Stimulated activated naive CD8-positive, alpha-beta T cell treated with anti-CD3 and anti-CD28 coated beads, Interleukin-15, amount 100 ng/mL, for 72 hours (primary cell): ENCODE results near the gene CHRND.

Experiments used
- ATAC-seq: fragments of 150-1000 bp; cut with Tn5 transposase; 2 replicates; pipeline ENCODE4 v1.10.0; 2021; ENCODE audit warnings: mild to moderate bottlenecking, moderate library complexity
- DNase-seq, 2 donors: peaks; one replicate each; pipeline ENCODE4 v3.0.0; 2021 to 2022
- H3K27ac Mint-ChIP-seq, 2 donors: one replicate each; pipeline ENCODE4 v1.8.0; 2022; ENCODE audit warnings: mild to moderate bottlenecking in 2 of 2, mixed read lengths in 2 of 2, moderate library complexity in 2 of 2
- H3K27me3 Mint-ChIP-seq: one replicate; pipeline ENCODE4 v1.8.0; 2022; ENCODE audit warnings: mixed read lengths
- H3K4me1 Mint-ChIP-seq: one replicate; pipeline ENCODE4 v1.8.0; 2022; ENCODE audit warnings: mild to moderate bottlenecking, mixed read lengths
- H3K4me3 Mint-ChIP-seq, 2 donors: one replicate each; pipeline ENCODE4 v1.8.0; 2022; ENCODE audit warnings: mild to moderate bottlenecking in 2 of 2, mixed read lengths in 2 of 2, moderate library complexity in 1 of 2
- H3K9me3 Mint-ChIP-seq, 2 donors: one replicate each; pipeline ENCODE4 v1.8.0; 2022; ENCODE audit warnings: mixed read lengths in 2 of 2

The CHRND gene

DNA sequence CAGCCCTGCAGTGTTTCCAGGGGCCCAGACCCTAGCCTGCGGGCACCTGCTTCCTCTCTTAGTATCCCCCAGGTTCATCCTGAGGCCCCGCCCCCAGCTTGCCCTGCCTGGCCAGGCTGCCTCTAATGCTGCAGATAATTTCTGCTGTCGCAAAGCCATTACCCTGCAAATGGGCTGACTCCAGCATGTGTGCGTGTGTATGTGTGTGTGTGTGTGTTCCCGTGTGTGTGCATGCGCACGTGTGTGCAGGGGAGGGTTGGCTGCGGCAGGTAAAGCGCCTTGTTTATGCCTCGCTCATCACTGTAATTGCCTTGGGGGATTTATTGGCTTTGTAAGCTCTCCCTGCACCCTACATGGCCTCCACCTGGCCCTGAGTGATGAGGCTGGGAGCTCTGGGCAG lies 13.4 kb upstream of the CHRND start:
- DNase-seq = no peak
- no peaks in the 10 kb centered on the region for H3K4me1 Mint-ChIP-seq
- H3K27me3 Mint-ChIP-seq = peaks cover 18% of the 10 kb centered on the region
- ATAC-seq = no peak
- no peak overlapping the region for H3K4me3 Mint-ChIP-seq
- no peaks in the 10 kb centered on the region for H3K9me3 Mint-ChIP-seq
- no peak overlapping the region for H3K27ac Mint-ChIP-seq

DNA sequence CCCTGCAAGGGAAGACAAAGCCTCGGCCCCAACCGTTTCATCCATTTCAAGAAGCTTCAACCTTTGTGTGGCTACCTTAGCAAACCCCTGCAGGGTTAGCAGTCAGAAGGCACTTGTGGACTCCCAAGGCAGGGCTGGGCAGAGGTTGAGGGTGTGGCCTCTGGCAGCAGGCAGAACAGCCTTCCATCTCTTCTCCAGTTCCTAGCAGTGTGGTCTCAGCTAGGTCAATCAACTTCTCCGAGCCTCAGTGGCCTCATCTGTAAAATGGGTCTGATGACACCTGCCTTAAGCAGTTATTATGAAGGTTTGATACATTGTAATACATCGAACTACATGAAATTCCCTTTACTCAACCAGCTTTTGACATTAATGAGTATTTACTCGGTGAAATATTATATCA lies 12.6 kb upstream of the CHRND start:
- no peak for ATAC-seq
- Mint-ChIP-seq H3K27ac (no peak overlapping the region), H3K4me3 (no peak overlapping the region), H3K27me3 (peaks cover 22% of the 10 kb centered on the region), H3K9me3 (no peaks in the 10 kb centered on the region), H3K4me1 (no peaks in the 10 kb centered on the region)
- no peak for DNase-seq

DNA sequence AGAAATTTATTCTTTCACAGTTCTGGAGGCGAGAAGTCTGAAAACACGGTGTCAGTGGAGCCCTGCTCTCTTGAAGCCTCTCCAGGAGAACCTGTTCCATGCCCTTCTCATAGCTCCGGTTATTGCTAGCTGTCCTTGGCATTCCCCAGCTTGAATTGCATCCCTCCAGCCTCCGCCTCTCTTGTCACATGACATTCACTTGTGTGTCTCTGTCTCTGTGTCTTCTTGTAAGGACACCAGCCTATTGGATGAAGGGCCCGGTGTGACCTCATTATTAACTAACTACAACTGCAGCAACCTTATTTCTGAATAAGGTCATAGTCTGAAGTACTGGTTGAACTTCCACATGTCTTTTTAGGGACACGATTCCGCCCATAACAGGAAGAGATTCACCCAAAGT lies 10.3 kb upstream of the CHRND start:
- DNase-seq (no peak), ATAC-seq (no peak)
- H3K4me1 Mint-ChIP-seq = no peaks in the 10 kb centered on the region
- no peaks in the 10 kb centered on the region for H3K9me3 Mint-ChIP-seq
- H3K27me3 Mint-ChIP-seq = peaks cover 37% of the 10 kb centered on the region
- no peak overlapping the region for H3K27ac Mint-ChIP-seq
- H3K4me3 Mint-ChIP-seq = no peak overlapping the region

DNA sequence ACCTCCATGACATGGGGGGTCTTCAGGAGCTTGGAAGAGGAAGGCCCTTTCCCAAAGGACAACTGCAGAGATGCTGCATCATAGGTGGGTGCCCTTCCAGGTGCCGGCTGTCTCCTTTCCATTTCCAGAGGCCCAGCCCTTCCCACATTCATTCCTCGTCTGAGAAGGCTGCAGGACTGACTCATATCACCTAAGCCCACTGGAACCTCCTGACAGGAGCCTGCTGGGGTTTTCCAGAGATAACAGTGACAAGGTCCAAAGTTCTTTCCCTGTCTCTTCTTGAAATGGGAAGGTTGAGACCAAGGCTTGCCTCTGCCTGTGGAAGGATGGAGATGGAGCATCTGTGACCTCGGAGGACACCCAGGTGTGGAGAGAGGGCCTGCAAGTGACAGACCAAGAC lies 9.4 kb upstream of the CHRND start:
- Mint-ChIP-seq H3K27me3 (peaks cover 46% of the 10 kb centered on the region), H3K4me1 (peaks cover 4% of the 10 kb centered on the region), H3K4me3 (no peak overlapping the region), H3K27ac (no peak overlapping the region), H3K9me3 (no peaks in the 10 kb centered on the region)
- ATAC-seq = no peak
- DNase-seq = no peak

DNA sequence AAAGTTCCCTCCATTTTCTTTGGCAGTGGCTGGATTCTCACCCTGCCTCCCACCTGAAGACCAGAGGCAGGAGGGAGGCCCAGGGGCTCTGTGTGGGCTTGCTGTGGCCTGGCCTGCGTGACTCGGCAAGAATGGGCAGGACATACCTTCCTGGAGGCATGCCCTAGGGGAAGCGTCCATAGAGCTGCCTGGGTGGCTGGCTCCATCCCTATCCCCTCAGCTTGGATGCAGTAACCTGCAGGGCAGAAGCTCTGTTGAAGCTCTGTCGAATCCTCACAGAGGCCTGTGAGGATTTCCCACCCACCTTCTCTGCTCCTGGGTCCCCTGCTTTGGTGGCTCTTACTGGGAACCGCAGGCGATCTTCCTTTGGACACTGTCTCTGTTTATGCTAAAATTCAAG lies 7.1 kb upstream of the CHRND start:
- Mint-ChIP-seq H3K27me3 (peaks cover 64% of the 10 kb centered on the region), H3K4me1 (peaks cover 18% of the 10 kb centered on the region), H3K9me3 (no peaks in the 10 kb centered on the region), H3K4me3 (no peak overlapping the region), H3K27ac (no peak overlapping the region)
- ATAC-seq (no peak), DNase-seq (no peak)

DNA sequence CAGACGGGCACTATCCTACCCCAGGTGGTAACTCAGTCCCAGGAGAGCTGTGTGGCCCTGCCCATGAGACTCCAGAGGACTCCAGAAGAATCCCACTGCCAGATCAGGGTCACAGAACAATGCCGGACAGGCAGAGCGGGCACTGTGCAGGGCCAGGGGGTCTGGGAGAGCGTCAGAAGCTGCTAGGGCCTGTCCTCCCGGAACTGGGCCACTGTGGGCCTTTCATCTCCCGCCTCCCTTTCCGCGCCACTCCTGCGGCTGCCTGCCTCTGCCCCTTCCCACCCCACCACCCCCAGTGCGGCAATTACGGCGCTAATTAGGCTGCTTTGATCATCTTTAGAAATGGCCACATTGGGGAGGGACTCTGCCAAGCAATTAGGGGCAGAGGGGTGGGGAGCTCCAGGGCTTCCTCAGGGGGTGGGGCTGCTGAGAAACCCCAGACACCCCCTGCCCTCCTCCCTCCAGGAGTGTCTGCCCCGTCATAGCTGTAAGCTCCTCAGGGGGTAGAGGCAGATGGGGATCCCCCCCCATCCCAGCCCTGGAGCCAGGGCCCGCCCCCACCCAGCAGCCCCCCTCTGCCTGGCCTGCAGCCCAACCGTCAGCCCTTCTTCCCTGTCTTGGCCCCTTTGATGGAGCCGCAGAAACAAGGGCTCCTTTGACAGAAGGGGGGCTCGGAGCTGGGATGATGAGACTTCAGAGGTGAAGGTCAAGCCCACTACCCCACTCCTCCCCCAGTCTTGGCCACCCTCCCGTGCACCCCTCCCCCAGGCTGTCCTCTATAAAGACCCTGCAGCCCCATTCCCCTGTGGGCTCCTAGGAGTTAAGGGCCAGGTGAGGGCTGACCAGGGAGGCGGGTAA lies 6.2 kb upstream of the CHRND start, which contains the start of gene PRSS56:
PRSS56 (plus strand) TSS at position 808 of the 858 bp plus-strand sequence. CDS start 211 bp downstream, outside the sequence.
- Mint-ChIP-seq H3K27me3 (peaks cover 74% of the 10 kb centered on the region), H3K4me1 (peaks cover 25% of the 10 kb centered on the region), H3K4me3 (no peak within 1 kb of the TSS), H3K27ac (no peak within 1 kb of the TSS), H3K9me3 (no peaks in the 10 kb centered on the region)
- DNase-seq (no peak), ATAC-seq (no peak)

DNA sequence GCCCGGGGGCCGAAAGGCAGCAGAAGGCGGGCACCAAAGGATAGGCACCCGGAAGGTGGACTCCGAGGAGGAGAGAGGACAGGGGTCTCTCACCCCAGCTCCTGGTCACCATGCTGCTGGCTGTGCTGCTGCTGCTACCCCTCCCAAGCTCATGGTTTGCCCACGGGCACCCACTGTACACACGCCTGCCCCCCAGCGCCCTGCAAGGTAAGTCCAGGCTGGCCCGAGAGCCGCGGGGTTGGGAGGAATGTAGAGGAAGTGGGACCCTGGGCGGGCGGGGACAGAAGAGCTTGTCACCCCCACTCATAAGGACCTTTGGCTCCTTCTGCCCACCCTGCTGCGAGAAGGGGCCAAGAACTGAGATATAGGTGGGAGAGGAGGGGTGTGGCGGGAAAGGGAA lies 5.5 kb upstream of the CHRND start:
- ATAC-seq (no peak), DNase-seq (no peak)
- Mint-ChIP-seq H3K4me3 (no peak overlapping the region), H3K27ac (no peak overlapping the region), H3K9me3 (no peaks in the 10 kb centered on the region), H3K4me1 (peaks cover 25% of the 10 kb centered on the region), H3K27me3 (peaks cover 77% of the 10 kb centered on the region)

DNA sequence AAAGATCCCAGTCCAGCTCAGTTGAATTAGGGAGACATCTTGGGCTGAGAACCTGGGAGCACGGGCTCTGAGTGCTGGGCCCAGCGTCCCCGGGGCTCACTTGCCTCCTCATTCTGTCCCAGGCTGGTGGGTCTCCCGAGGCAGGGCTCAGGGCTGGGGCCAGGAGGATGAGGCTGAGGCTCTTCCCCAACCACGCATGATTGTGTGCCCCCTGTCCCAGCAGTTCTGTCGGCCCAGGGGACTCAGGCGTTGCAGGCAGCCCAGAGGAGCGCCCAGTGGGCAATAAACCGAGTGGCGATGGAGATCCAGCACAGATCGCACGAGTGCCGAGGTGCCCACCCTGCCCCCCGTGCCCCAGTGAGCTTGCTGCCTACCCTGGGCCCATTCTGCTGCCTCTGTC lies 4.9 kb upstream of the CHRND start:
- no peak for ATAC-seq
- H3K9me3 Mint-ChIP-seq = no peaks in the 10 kb centered on the region
- no peak overlapping the region for H3K4me3 Mint-ChIP-seq
- no peak overlapping the region for H3K27ac Mint-ChIP-seq
- peaks cover 25% of the 10 kb centered on the region for H3K4me1 Mint-ChIP-seq
- DNase-seq = no peak
- peaks cover 80% of the 10 kb centered on the region for H3K27me3 Mint-ChIP-seq

DNA sequence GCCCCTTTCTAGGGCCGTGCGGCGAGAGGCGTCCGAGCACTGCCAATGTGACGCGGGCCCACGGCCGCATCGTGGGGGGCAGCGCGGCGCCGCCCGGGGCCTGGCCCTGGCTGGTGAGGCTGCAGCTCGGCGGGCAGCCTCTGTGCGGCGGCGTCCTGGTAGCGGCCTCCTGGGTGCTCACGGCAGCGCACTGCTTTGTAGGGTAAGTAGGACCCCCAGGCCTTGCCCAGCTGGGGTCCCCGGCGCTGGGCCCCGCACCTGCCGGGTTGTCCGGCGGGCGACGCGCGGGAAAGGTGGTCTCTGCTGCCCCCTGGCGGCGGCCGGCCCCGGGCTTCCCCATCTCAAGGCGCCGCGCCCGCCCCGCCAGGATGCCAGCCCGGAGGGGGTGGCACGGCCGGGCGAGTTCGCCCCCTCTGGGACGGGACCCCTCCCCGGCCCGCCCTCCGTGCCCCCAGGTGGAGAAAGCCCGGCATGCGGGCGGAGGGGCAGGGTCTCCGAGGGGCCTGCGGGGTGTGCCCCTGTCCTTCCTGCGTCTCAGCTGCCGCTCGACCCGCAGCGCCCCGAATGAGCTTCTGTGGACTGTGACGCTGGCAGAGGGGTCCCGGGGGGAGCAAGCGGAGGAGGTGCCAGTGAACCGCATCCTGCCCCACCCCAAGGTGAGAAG lies 3.9 kb upstream of the CHRND start:
- no peaks in the 10 kb centered on the region for H3K9me3 Mint-ChIP-seq
- H3K27ac Mint-ChIP-seq = no peak overlapping the region
- peaks cover 25% of the 10 kb centered on the region for H3K4me1 Mint-ChIP-seq
- peak; percentile 62 to 80 for DNase-seq
- peak; percentile 61 for ATAC-seq
- H3K4me3 Mint-ChIP-seq = peak overlapping the region; percentile 39 to 42
- H3K27me3 Mint-ChIP-seq = peaks cover 77% of the 10 kb centered on the region

DNA sequence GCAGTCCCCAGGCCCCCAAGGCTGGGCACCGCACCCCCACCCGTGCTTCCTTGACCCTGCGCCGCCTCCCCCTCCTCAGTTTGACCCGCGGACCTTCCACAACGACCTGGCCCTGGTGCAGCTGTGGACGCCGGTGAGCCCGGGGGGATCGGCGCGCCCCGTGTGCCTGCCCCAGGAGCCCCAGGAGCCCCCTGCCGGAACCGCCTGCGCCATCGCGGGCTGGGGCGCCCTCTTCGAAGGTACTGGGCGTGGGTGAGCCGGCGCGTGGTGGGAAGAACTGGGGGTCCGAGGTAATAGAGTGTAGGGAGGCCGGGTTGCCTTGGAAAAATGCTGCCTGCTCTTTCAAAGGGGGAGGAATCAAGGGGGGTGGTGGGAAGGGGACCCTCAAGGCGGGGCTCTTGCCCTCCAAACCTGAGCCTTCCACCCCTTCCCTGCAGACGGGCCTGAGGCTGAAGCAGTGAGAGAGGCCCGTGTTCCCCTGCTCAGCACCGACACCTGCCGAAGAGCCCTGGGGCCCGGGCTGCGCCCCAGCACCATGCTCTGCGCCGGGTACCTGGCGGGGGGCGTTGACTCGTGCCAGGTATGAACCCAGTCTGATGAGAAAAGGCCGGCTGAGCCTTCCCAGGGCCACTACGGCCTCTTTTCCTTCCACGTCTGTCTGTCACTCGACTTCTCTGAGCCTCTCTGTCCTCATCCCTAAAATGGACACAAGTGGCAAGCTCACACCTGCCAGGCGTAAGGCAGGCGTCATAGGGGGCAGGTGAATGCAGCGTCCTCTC lies 3.1 kb upstream of the CHRND start:
- DNase-seq (no peak), ATAC-seq (peak; percentile 2)
- Mint-ChIP-seq H3K4me3 (peak overlapping the region; percentile 39 to 42), H3K27me3 (peaks cover 74% of the 10 kb centered on the region), H3K27ac (no peak overlapping the region), H3K4me1 (peaks cover 25% of the 10 kb centered on the region), H3K9me3 (no peaks in the 10 kb centered on the region)

DNA sequence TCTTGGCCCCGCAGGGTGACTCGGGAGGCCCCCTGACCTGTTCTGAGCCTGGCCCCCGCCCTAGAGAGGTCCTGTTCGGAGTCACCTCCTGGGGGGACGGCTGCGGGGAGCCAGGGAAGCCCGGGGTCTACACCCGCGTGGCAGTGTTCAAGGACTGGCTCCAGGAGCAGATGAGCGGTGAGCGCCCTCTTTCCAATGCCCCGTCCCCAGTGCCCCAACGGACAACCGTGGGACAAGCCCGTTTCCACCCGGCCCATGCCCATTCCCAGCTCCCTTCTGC lies 2.6 kb upstream of the CHRND start:
- Mint-ChIP-seq H3K27ac (no peak overlapping the region), H3K4me1 (peaks cover 29% of the 10 kb centered on the region), H3K4me3 (peak overlapping the region; percentile 35 to 42), H3K9me3 (no peaks in the 10 kb centered on the region), H3K27me3 (peaks cover 74% of the 10 kb centered on the region)
- no peak for DNase-seq
- ATAC-seq = no peak

DNA sequence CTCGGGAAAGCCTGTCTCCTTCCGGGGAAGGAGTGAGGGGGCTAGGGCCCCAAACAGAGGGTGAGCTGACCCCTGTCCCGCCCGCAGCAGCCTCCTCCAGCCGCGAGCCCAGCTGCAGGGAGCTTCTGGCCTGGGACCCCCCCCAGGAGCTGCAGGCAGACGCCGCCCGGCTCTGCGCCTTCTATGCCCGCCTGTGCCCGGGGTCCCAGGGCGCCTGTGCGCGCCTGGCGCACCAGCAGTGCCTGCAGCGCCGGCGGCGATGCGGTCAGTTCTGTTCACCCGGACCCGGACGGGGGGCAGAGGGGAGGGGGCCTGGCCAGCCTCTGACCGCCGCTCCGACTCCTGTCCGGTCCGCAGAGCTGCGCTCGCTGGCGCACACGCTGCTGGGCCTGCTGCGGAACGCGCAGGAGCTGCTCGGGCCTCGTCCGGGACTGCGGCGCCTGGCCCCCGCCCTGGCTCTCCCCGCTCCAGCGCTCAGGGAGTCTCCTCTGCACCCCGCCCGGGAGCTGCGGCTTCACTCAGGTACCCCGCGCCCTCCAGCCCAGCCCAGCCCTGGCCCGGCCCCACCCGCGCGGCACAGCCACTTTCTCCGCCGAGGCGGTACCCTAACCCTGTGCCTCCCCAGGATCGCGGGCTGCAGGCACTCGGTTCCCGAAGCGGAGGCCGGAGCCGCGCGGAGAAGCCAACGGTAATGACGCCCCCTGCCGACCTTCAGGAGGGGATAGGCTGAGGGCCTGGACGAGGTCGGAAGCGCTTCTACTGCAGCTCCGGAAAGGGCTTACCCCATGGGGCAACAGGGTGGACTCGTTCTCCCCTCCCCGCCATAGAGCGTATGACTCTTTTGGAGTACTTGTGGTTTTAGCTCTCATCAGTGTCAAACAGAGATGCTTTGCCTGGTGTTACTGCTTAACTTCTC lies 2.0 kb upstream of the CHRND start:
- Mint-ChIP-seq H3K9me3 (no peaks in the 10 kb centered on the region), H3K4me3 (peak overlapping the region in 1 of 2 donors; percentile 54), H3K27me3 (peaks cover 74% of the 10 kb centered on the region), H3K27ac (no peak overlapping the region), H3K4me1 (peaks cover 35% of the 10 kb centered on the region)
- ATAC-seq (peak; percentile 60), DNase-seq (peak; percentile 45 to 50)

DNA sequence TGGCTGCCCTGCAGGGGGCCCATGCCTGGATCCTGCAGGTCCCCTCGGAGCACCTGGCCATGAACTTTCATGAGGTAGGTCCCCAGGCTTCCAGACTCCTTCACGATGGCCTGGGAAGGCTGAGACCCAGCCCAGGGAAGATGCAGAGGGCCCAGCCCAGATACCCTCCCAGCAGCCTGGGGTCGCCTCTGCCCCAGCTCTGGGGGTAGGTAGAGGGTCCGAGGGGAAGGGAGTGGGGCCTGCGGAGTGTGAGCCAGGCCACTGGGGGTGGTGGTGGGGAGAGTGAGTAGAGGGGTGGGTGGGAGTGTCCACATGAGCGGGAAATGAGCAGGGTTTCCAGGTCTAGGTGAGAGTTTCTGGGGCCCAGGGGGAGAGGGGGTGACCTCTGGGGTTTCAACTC lies 1.2 kb upstream of the CHRND start:
- peaks cover 76% of the 10 kb centered on the region for H3K27me3 Mint-ChIP-seq
- peaks cover 40% of the 10 kb centered on the region for H3K4me1 Mint-ChIP-seq
- DNase-seq (no peak), ATAC-seq (no peak)
- no peak overlapping the region for H3K27ac Mint-ChIP-seq
- H3K9me3 Mint-ChIP-seq = no peaks in the 10 kb centered on the region
- no peak overlapping the region for H3K4me3 Mint-ChIP-seq

DNA sequence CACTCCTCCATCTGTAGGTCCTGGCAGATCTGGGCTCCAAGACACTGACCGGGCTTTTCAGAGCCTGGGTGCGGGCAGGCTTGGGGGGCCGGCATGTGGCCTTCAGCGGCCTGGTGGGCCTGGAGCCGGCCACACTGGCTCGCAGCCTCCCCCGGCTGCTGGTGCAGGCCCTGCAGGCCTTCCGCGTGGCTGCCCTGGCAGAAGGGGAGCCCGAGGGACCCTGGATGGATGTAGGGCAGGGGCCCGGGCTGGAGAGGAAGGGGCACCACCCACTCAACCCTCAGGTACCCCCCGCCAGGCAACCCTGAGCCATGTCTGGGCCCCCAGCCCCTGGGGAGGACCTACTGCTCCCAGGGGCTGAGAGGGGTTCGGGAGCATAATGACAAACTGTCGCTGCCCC lies 761 bp upstream of the CHRND start:
- H3K9me3 Mint-ChIP-seq = no peaks in the 10 kb centered on the region
- no peak overlapping the region for H3K27ac Mint-ChIP-seq
- ATAC-seq (no peak), DNase-seq (no peak)
- H3K4me3 Mint-ChIP-seq = no peak overlapping the region
- H3K27me3 Mint-ChIP-seq = peaks cover 76% of the 10 kb centered on the region
- H3K4me1 Mint-ChIP-seq = peaks cover 40% of the 10 kb centered on the region

DNA sequence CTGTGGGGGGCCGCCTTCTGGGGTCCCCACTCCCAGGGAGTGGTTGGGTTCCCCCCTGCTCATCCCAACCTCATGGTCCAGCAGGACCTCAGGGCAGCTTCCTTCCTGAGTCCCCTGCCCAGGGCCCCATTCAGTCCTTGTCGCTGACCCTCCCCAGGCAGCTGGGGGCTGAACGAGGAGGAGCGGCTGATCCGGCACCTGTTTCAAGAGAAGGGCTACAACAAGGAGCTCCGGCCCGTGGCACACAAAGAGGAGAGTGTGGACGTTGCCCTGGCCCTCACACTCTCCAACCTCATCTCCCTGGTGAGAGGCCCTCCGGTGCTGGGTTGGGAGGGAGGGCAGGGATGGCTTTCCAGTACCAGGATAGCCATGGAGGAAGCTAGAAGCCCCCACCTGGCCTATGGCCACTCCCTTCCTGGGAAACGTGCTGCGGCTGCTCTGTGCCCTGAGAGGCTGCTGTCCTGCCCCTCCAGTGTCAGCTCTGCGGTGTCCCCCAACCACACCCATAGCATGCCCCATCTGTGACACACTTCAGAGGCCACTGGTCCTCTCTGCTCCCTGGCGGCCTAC lies 497 bp downstream of the CHRND start:
- Mint-ChIP-seq H3K9me3 (no peaks in the 10 kb centered on the region), H3K27me3 (peaks cover 76% of the 10 kb centered on the region), H3K27ac (no peak overlapping the region), H3K4me1 (peaks cover 37% of the 10 kb centered on the region), H3K4me3 (no peak overlapping the region)
- ATAC-seq = no peak
- DNase-seq = no peak
